H1 (cell line): ENCODE data around the gene GABPB1. TPM values are rescaled to one million over a fixed set of nuclear protein-coding genes. Genes with fewer than 3 reads are reported as not detected.
"Not testable (repeated sequence)": the region's sequence is repeated elsewhere in the genome, so short reads cannot be mapped to it uniquely, and the experiment has no call there.

Experiments
- CTCF ChIA-PET: fragments of 300-600 bp; sonication (Branson Sonifier 250); formaldehyde crosslinking; loops from one replicate; lab custom pipeline; 2021; ENCODE audit not compliant: partially characterized antibody; lab: Charles Lee
- POLR2A ChIA-PET: fragments of 300-600 bp; sonication (Branson Sonifier 250); formaldehyde crosslinking; loops from one replicate; lab custom pipeline; 2021; ENCODE audit warnings: inconsistent platforms; ENCODE audit not compliant: partially characterized antibody; lab: Charles Lee
- DNase-seq, 2 experiments: peaks; one replicate each; pipeline versions ENCODE4 v3.0.0 to v3.0.0-alpha.2; 2010 to 2022; ENCODE audit warnings: low spot score in 2 of 2, low read depth in 1 of 2, mixed read lengths in 1 of 2
- FAIRE-seq: peaks from 2 replicates; lab custom pipeline; 2011; peaks lifted over from hg19 to GRCh38; lab: Jason Lieb, UNC
- H2AFZ ChIP-seq: 2 replicates; pipeline ENCODE4 v1.8.1; 2012; ENCODE audit warnings: low read length, inconsistent platforms
- H2AK5ac ChIP-seq: 2 replicates; pipeline ENCODE4 v1.6.1; 2013; ENCODE audit warnings: low read depth, low read length
- H2BK120ac ChIP-seq: replicated peaks from 2 replicates; pipeline ENCODE3; 2013; ENCODE audit warnings: low read depth, low read length, inconsistent platforms
- H2BK12ac ChIP-seq: 2 replicates; pipeline ENCODE4 v1.6.1; 2013; ENCODE audit warnings: low read depth, low read length
- H2BK15ac ChIP-seq: 2 replicates; pipeline ENCODE4 v1.6.1; 2013; ENCODE audit warnings: low read length
- H2BK20ac ChIP-seq: 2 replicates; pipeline ENCODE4 v1.6.1; 2013; ENCODE audit warnings: low read length
- H2BK5ac ChIP-seq: 2 replicates; pipeline ENCODE4 v1.6.1; 2013; ENCODE audit warnings: low read depth, low read length
- H3K14ac ChIP-seq: 2 replicates; pipeline ENCODE4 v1.6.1; 2013; ENCODE audit warnings: inconsistent platforms; ENCODE audit not compliant: insufficient read length
- H3K18ac ChIP-seq: 2 replicates; pipeline ENCODE4 v1.6.1; 2013; ENCODE audit warnings: low read length; ENCODE audit errors: extremely low read depth
- H3K23ac ChIP-seq: 2 replicates; pipeline ENCODE4 v1.6.1; 2013; ENCODE audit warnings: inconsistent platforms; ENCODE audit not compliant: insufficient read length
- H3K23me2 ChIP-seq: 2 replicates; pipeline ENCODE4 v1.6.1; 2013; ENCODE audit warnings: low read depth, low read length
- H3K27ac ChIP-seq: 2 replicates; pipeline ENCODE4 v1.6.1; 2011; ENCODE audit warnings: low read depth, low read length, inconsistent platforms
- H3K27me3 ChIP-seq, 4 experiments: replicated peaks in 1 of 4; 1 replicate in 1 of 4; 2 replicates in 3 of 4; pipeline versions ENCODE4 v1.6.1 to v1.8.1; 2011 to 2013; ENCODE audit warnings: low read length in 3 of 4, mild to moderate bottlenecking in 3 of 4, inconsistent platforms in 2 of 4, mixed read lengths in 2 of 4, moderate library complexity in 1 of 4; ENCODE audit not compliant: control insufficient read depth in 3 of 4, insufficient read depth in 3 of 4; ENCODE audit errors: extremely low read depth in 1 of 4
- H3K36me3 ChIP-seq, 4 experiments: 2 replicates each; pipeline versions ENCODE4 v1.6.1 to v1.8.1; 2011 to 2013; ENCODE audit warnings: mild to moderate bottlenecking in 4 of 4, low read length in 3 of 4, moderate library complexity in 2 of 4, control low read depth in 1 of 4, inconsistent platforms in 1 of 4; ENCODE audit not compliant: insufficient read depth in 4 of 4, control insufficient read depth in 2 of 4
- H3K4ac ChIP-seq: replicated peaks from 2 replicates; pipeline ENCODE3; 2013; ENCODE audit warnings: low read length, low read depth, mixed read lengths, inconsistent platforms; ENCODE audit not compliant: insufficient read length
- H3K4me1 ChIP-seq, 4 experiments: replicated peaks in 1 of 4; 1 replicate in 1 of 4; 2 replicates in 3 of 4; pipeline versions ENCODE4 v1.6.1 to v1.8.1; 2011 to 2013; ENCODE audit warnings: low read length in 3 of 4, inconsistent platforms in 2 of 4, mixed read lengths in 1 of 4; ENCODE audit not compliant: insufficient read depth in 4 of 4, control insufficient read depth in 3 of 4
- H3K4me2 ChIP-seq, 2 experiments: 2 replicates each; pipeline versions ENCODE4 v1.6.1 to v1.8.1; 2011 to 2013; ENCODE audit warnings: low read depth in 2 of 2, low read length in 2 of 2, control low read depth in 1 of 2, inconsistent platforms in 1 of 2, mild to moderate bottlenecking in 1 of 2; ENCODE audit not compliant: insufficient read depth in 1 of 2
- H3K4me3 ChIP-seq, 4 experiments: fragments of 200-600, 300-600 bp in 1 of 4; sonication (generic), shearing (Covaris generic), sonication (Bioruptor Twin) in 1 of 4; 2 replicates each; pipeline versions ENCODE4 v1.5.1 to v1.8.1; 2011 to 2016; ENCODE audit warnings: low read length in 4 of 4, low read depth in 3 of 4, control low read depth in 2 of 4, inconsistent platforms in 2 of 4, mild to moderate bottlenecking in 2 of 4, mixed read lengths in 1 of 4, moderate library complexity in 1 of 4; ENCODE audit not compliant: insufficient read depth in 2 of 4; ENCODE audit errors: extremely low read depth in 1 of 4
- H3K56ac ChIP-seq: replicated peaks from 2 replicates; pipeline ENCODE3; 2013; ENCODE audit warnings: low read depth, mild to moderate bottlenecking, mixed read lengths, low read length, inconsistent platforms; ENCODE audit not compliant: insufficient read length
- H3K79me1 ChIP-seq: 2 replicates; pipeline ENCODE4 v1.6.1; 2013; ENCODE audit warnings: low read depth, low read length, control low read depth
- H3K79me2 ChIP-seq, 2 experiments: 2 replicates each; pipeline versions ENCODE4 v1.6.1 to v1.8.1; 2012 to 2013; ENCODE audit warnings: low read length in 2 of 2, mild to moderate bottlenecking in 2 of 2, inconsistent platforms in 1 of 2; ENCODE audit not compliant: insufficient read depth in 2 of 2, control insufficient read depth in 1 of 2
- H3K9ac ChIP-seq, 4 experiments: replicated peaks in 1 of 4; 1 replicate in 1 of 4; 2 replicates in 3 of 4; pipeline versions ENCODE4 v1.6.1 to v1.8.1; 2011 to 2013; ENCODE audit warnings: low read depth in 3 of 4, low read length in 3 of 4, control low read depth in 2 of 4, mild to moderate bottlenecking in 2 of 4, moderate library complexity in 2 of 4, inconsistent platforms in 1 of 4; ENCODE audit errors: extremely low read depth in 1 of 4
- H3K9me3 ChIP-seq, 2 experiments: 2 replicates each; pipeline versions ENCODE4 v1.6.1 to v1.8.1; 2012 to 2013; ENCODE audit warnings: mild to moderate bottlenecking in 2 of 2, moderate library complexity in 2 of 2, control low read depth in 1 of 2, inconsistent platforms in 1 of 2, low read depth in 1 of 2, low read length in 1 of 2, mixed read lengths in 1 of 2; ENCODE audit not compliant: insufficient read depth in 2 of 2
- H4K20me1 ChIP-seq, 2 experiments: replicated peaks in 1 of 2; 2 replicates each; pipeline versions ENCODE3 to v1.8.1; 2011 to 2013; ENCODE audit warnings: inconsistent platforms in 2 of 2, low read length in 2 of 2, mild to moderate bottlenecking in 1 of 2; ENCODE audit not compliant: insufficient read depth in 2 of 2, control insufficient read depth in 1 of 2
- H4K5ac ChIP-seq: 2 replicates; pipeline ENCODE4 v1.6.1; 2013; ENCODE audit warnings: low read length, low read depth, mixed read lengths, inconsistent platforms; ENCODE audit not compliant: insufficient read length
- H4K8ac ChIP-seq: 2 replicates; pipeline ENCODE4 v1.8.0; 2013; ENCODE audit warnings: mild to moderate bottlenecking, moderate library complexity, low read length, inconsistent platforms; ENCODE audit not compliant: insufficient read depth; ENCODE audit errors: extremely low read depth
- H4K91ac ChIP-seq: replicated peaks from 2 replicates; pipeline ENCODE3; 2013; ENCODE audit warnings: low read length, mixed read lengths, inconsistent platforms; ENCODE audit not compliant: insufficient read length
- WGBS, 2 experiments: shearing (Covaris generic) in 1 of 2; methylation state at CpG; one replicate each; pipeline versions ENCODE4 v1.1.6 to v1.1.7; 2013 to 2015; ENCODE audit warnings: low lambda C conversion rate in 2 of 2, mixed read lengths in 2 of 2, inconsistent platforms in 1 of 2, low coverage in 1 of 2, missing lambda C conversion rate in 1 of 2; ENCODE audit not compliant: insufficient replicate concordance in 2 of 2, insufficient coverage in 1 of 2, insufficient read length in 1 of 2; ENCODE audit errors: extremely low coverage in 1 of 2, missing lambda C conversion rate in 1 of 2; 5-methylcytosine and 5-hydroxymethylcytosine counted together
- polyA plus RNA-seq, 7 experiments: library from polyadenylated mRNA; depleted of rRNA in 3 of 7; stranded (reverse) in 5 of 7; unstranded in 2 of 7; fragments of >200 nt in 5 of 7; fragments of 200-250 nt in 2 of 7; gene quantifications; 1 replicate in 5 of 7; 2 replicates in 1 of 7; 4 replicates in 1 of 7; pipeline versions ENCODE4 v1.2.1 to v1.2.3, GENCODE V29; 2011 to 2013; ENCODE audit warnings: missing spikeins in 2 of 7, mixed read lengths in 2 of 7
- total RNA-seq: library from RNA; stranded (reverse); fragmentation: NEBNext Ultra II Directional; extraction: Animal tissue kit (Norgen Biotek cat#: 25700); gene quantifications from 2 replicates; pipeline ENCODE4 v1.2.1, GENCODE V29; 2021

GABPB1 gene
- total and polyA plus RNA-seq, 2 of the 8 experiments (the other 6 are each of a cell fraction or from before 2014, with no cell fraction given): 24.5 to 32.3 TPM

DNA sequence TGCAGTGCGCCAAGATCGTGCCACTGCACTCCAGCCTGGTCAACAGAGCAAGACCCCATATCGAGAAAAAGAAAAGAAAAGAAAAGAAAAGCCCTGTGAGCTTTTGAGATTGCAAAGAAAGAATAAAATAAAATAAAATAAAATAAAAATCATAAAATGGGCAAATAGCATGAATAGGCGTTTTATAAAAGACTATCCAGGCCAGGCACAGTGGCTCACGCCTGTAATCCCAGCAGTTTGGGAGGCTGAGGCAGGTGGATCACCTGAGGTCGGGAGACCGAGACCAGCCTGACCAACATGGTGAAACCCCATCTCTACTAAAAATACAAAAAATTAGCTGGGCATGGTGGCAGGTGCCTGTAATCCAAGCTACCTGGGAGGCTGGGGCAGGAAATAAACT is 24.4 kb upstream of the GABPB1 start:
- not testable (repeated sequence) for H3K56ac ChIP-seq

More for the DNA sequence above, 24.4 kb upstream of the GABPB1 start:
- H2BK5ac ChIP-seq, H2BK120ac ChIP-seq, H3K18ac ChIP-seq, H3K4ac ChIP-seq, H3K27ac ChIP-seq, H3K23ac ChIP-seq, H2BK12ac ChIP-seq, H3K23me2 ChIP-seq, H2AK5ac ChIP-seq, H4K20me1 ChIP-seq, H3K4me1 ChIP-seq, H2BK15ac ChIP-seq, DNase-seq, H3K79me1 ChIP-seq, H4K91ac ChIP-seq, H4K5ac ChIP-seq, H3K14ac ChIP-seq, H3K9ac ChIP-seq, H4K8ac ChIP-seq, H3K4me2 ChIP-seq, H2AFZ ChIP-seq, H3K4me3 ChIP-seq, H3K9me3 ChIP-seq, H3K79me2 ChIP-seq, CTCF ChIA-PET, H2BK20ac ChIP-seq, H3K27me3 ChIP-seq, H3K36me3 ChIP-seq, FAIRE-seq: not testable (repeated sequence)
- POLR2A ChIA-PET: interaction anchor here (1.1 to 2.7 kb wide), 2 partner anchors 19 to 23 kb away, joined by 3 to 11 read pairs; partner anchors contain the start of gene GABPB1
- 92% methylated on average over 7 of the region's 7 CpGs; no CpG with 5 or more reads in 1 of the 2 experiments for WGBS, 2 experiments
